ENCODE results near the gene DYSF. TPM values are rescaled to one million over a fixed set of nuclear protein-coding genes. Genes with fewer than 3 reads are reported as not detected.

DYSF gene
- total RNA-seq, 4 donors from 2014 or later, result 2.6 to 20.7 (median 12.7) TPM

DNA sequence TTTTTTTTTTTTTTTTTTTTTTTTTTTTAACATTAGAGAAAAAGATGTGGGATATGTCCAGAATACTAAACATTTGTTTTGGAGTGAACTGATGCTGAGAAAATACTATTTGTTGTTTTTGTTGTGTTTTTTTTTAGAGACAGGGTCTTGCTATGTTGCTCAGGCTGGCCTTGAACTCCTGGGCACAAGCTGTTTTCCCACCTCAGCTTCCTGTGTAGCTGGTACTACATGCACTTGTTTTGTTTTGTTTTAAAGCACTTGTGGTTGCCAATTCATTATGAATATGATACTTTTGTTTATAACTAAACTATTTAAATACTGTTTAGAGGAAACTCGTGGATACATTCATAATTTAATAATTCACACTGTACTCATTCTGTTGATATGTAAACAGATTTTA lies 33.4 kb upstream of the DYSF start:
- Histone ChIP-seq H3K4me3 (no peak overlapping the region), H3K27me3 (no peaks in the 10 kb centered on the region), H3K27ac (no peak overlapping the region), H3K4me1 (no peaks in the 10 kb centered on the region), H3K9me3 (no peaks in the 10 kb centered on the region), H3K36me3 (no peaks in the 10 kb centered on the region)
- intact Hi-C loops (cut with DNase I; ENCODE audit: low total_unique reads), result no loop called here
- no peak for TF ChIP-seq POLR2A (IDR thresholded peaks at IDR 0.05)
- TF ChIP-seq, protein P1, sequence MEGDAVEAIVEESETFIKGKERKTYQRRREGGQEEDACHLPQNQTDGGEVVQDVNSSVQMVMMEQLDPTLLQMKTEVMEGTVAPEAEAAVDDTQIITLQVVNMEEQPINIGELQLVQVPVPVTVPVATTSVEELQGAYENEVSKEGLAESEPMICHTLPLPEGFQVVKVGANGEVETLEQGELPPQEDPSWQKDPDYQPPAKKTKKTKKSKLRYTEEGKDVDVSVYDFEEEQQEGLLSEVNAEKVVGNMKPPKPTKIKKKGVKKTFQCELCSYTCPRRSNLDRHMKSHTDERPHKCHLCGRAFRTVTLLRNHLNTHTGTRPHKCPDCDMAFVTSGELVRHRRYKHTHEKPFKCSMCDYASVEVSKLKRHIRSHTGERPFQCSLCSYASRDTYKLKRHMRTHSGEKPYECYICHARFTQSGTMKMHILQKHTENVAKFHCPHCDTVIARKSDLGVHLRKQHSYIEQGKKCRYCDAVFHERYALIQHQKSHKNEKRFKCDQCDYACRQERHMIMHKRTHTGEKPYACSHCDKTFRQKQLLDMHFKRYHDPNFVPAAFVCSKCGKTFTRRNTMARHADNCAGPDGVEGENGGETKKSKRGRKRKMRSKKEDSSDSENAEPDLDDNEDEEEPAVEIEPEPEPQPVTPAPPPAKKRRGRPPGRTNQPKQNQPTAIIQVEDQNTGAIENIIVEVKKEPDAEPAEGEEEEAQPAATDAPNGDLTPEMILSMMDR (IDR thresholded peaks at IDR 0.05), result no peak
- no peak for DNase-seq

DNA sequence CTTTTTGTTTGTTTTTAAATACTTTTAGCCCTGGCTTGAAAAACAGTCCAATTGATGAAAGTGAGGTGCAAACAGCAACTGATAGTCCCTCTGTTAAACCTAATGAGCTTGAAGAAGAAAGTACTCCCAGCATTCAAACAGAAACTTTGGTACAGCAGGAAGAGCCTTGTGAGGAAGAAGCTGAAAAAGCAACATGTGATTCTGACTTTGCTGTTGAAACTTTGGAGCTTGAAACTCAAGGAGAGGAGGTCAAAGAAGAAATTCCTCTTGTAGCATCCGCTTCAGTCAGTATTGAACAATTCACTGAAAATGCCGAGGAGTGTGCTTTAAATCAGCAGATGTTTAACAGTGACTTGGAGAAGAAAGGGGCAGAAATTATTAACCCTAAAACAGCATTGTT lies 30.6 kb upstream of the DYSF start:
- no peak overlapping the region for H3K4me3 ChIP-seq
- H3K4me1 ChIP-seq, result no peaks in the 10 kb centered on the region
- no peaks in the 10 kb centered on the region for H3K36me3 ChIP-seq
- intact Hi-C loops (cut with DNase I; ENCODE audit: low total_unique reads), result no loop called here
- no peaks in the 10 kb centered on the region for H3K9me3 ChIP-seq
- no peak for TF ChIP-seq POLR2A (IDR thresholded peaks at IDR 0.05)
- TF ChIP-seq, protein P1 (IDR thresholded peaks at IDR 0.05), result no peak
- no peak overlapping the region for H3K27ac ChIP-seq
- DNase-seq, result no peak
- H3K27me3 ChIP-seq, result no peaks in the 10 kb centered on the region

DNA sequence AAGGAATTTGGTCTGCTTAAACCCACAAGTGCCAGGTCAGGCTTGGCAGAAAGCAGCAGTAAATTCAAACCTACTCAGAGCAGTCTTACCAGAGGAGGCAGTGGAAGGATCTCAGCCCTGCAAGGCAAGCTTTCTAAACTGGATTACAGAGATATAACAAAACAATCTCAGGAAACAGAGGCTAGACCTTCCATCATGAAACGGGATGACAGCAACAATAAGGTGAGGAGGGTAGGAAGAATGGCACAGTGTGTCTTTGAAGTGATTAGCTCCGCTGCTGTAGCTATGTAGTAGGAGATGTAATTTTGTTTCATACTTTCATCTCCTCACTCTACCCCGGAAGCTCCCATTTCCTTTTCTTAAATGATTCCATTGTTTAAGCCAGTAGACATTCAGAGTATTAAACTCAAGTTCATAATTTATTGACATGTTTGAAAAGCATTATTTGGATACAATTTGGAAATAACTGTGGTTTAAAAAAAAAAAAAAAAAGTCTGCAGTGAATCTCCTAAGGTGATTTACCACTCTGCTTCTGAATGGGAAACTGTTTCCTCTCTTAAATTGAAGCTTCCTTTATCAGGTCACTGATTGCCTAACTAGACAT lies 29.4 kb upstream of the DYSF start:
- Histone ChIP-seq H3K36me3 (no peaks in the 10 kb centered on the region), H3K27ac (no peak overlapping the region), H3K4me1 (no peaks in the 10 kb centered on the region), H3K4me3 (no peak overlapping the region), H3K27me3 (no peaks in the 10 kb centered on the region), H3K9me3 (no peaks in the 10 kb centered on the region)
- TF ChIP-seq, protein P1 (IDR thresholded peaks at IDR 0.05), result no peak
- no peak for TF ChIP-seq POLR2A (IDR thresholded peaks at IDR 0.05)
- no peak for DNase-seq
- intact Hi-C loops (cut with DNase I; ENCODE audit: low total_unique reads), result no loop called here

DNA sequence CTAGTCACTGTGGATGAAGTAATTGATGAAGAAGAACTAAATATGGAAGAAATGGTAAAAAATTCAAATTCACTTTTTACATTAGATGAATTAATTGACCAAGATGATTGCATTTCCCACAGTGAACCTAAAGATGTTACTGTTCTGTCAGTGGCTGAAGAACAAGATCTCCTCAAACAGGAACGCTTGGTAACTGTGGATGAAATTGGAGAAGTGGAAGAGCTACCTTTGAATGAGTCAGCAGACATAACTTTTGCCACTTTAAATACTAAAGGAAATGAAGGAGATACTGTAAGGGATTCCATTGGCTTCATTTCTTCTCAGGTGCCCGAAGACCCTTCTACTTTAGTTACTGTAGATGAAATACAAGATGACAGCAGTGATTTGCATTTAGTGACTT lies 26.6 kb upstream of the DYSF start:
- H3K27me3 ChIP-seq, result no peaks in the 10 kb centered on the region
- no peak for DNase-seq
- intact Hi-C loops (cut with DNase I; ENCODE audit: low total_unique reads), result no loop called here

More for the DNA sequence above, 26.6 kb upstream of the DYSF start:
- Histone ChIP-seq H3K4me1 (no peaks in the 10 kb centered on the region), H3K9me3 (no peaks in the 10 kb centered on the region), H3K4me3 (no peak overlapping the region), H3K27ac (no peak overlapping the region), H3K36me3 (no peaks in the 10 kb centered on the region)
- no peak for TF ChIP-seq POLR2A (IDR thresholded peaks at IDR 0.05)
- TF ChIP-seq, protein P1 (IDR thresholded peaks at IDR 0.05), result no peak
